Measurements from ENCODE around the gene KLHL21.
"Not testable (repeated sequence)": the region's sequence is repeated elsewhere in the genome, so short reads cannot be mapped to it uniquely, and the experiment has no call there.

KLHL21 gene, protein sequence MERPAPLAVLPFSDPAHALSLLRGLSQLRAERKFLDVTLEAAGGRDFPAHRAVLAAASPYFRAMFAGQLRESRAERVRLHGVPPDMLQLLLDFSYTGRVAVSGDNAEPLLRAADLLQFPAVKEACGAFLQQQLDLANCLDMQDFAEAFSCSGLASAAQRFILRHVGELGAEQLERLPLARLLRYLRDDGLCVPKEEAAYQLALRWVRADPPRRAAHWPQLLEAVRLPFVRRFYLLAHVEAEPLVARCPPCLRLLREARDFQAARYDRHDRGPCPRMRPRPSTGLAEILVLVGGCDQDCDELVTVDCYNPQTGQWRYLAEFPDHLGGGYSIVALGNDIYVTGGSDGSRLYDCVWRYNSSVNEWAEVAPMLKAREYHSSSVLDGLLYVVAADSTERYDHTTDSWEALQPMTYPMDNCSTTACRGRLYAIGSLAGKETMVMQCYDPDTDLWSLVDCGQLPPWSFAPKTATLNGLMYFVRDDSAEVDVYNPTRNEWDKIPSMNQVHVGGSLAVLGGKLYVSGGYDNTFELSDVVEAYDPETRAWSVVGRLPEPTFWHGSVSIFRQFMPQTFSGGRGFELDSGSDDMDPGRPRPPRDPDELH

DNA sequence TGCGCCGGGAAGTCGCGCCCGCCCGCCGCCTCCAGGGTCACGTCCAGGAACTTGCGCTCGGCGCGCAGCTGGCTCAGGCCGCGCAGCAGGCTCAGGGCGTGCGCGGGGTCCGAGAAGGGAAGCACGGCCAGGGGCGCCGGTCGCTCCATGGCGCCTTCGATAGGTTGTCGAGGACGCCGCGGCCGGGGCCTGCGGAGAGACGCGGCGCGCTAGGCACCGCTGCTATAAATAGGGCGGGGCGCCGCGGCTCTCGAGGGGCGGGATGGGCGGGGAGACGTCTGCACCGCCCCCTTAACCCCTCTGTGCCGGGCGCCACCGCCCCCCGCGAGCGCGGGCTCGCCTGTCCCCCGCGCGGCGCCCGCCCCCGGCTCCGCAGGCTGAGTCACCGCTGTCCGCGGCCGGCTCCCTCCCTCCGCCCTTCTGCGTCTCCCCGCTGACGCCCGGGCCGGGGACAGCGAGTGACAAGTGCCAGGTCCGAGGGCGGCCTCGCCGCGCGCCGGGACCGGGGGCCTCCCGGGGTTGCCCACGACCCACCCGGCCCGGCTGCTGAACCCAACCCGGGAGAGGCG, at the start of gene KLHL21:
Gene KLHL21, minus strand, starts transcription at position 201 of the 569 bp plus-strand sequence. Its CDS starts 52 bp downstream, at position 149.
- in situ Hi-C loops (cut with MboI; ENCODE audit: low pct_unique_long_range_greater_than_20kb, low sequenced_read_pairs, unreplicated experiment), result no loop called here
- DNase-seq (ENCODE audit: low spot score), result peak; percentile 95

DNA sequence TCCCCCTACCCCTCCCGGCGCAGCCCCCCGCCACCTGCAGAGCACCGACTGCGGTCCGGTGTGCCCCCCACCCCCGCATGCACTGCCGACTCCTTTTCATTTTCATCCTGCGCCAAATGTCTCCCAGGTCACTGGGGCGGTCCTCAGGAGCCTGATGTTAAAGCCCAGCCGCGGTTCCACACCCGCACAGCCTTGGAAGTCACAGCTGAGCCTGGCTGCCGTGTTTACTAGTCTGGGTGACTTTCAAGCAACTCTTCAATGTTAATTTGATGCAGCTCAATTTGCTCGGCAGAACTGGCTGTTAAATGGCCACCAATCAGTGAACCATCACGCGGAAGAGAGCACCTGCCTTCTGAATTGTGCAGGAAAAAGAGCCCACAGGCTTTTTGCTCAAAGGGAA, 49.2 kb upstream of the KLHL21 start:
- no peak for DNase-seq (ENCODE audit: low spot score)
- TF ChIP-seq, protein P1, sequence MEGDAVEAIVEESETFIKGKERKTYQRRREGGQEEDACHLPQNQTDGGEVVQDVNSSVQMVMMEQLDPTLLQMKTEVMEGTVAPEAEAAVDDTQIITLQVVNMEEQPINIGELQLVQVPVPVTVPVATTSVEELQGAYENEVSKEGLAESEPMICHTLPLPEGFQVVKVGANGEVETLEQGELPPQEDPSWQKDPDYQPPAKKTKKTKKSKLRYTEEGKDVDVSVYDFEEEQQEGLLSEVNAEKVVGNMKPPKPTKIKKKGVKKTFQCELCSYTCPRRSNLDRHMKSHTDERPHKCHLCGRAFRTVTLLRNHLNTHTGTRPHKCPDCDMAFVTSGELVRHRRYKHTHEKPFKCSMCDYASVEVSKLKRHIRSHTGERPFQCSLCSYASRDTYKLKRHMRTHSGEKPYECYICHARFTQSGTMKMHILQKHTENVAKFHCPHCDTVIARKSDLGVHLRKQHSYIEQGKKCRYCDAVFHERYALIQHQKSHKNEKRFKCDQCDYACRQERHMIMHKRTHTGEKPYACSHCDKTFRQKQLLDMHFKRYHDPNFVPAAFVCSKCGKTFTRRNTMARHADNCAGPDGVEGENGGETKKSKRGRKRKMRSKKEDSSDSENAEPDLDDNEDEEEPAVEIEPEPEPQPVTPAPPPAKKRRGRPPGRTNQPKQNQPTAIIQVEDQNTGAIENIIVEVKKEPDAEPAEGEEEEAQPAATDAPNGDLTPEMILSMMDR (IDR thresholded peaks at IDR 0.05; ENCODE audit: extremely low read depth, insufficient read depth, missing control alignments), result no peak
- in situ Hi-C loops (cut with MboI; ENCODE audit: low pct_unique_long_range_greater_than_20kb, low sequenced_read_pairs, unreplicated experiment), result no loop called here

More for the DNA sequence above, at the start of gene KLHL21:
- TF ChIP-seq, protein P1 (IDR thresholded peaks at IDR 0.05; ENCODE audit: extremely low read depth, insufficient read depth, missing control alignments), result no peak

DNA sequence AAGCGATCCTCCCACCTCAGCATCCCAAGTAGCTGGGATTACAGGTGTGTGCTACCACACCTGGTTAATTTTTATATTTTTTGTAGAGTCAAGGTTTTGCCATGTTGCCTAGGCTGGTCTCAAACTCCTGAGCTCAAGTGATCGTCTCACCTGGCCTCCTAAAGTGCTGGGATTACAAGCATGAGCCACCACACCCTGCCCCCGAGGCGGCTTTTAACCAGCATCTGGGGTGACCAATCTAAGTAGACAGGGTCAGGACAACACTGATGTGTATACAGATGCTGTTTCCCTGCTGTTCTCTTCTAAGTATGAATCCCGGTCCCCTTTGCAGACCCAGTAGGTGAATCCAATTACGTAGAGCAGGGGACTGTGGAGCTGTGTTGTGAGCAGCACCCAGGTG, 45.9 kb upstream of the KLHL21 start:
- TF ChIP-seq, protein P1 (IDR thresholded peaks at IDR 0.05; ENCODE audit: extremely low read depth, insufficient read depth, missing control alignments), result no peak
- in situ Hi-C loops (cut with MboI; ENCODE audit: low pct_unique_long_range_greater_than_20kb, low sequenced_read_pairs, unreplicated experiment), result no loop called here
- no peak for DNase-seq (ENCODE audit: low spot score)

DNA sequence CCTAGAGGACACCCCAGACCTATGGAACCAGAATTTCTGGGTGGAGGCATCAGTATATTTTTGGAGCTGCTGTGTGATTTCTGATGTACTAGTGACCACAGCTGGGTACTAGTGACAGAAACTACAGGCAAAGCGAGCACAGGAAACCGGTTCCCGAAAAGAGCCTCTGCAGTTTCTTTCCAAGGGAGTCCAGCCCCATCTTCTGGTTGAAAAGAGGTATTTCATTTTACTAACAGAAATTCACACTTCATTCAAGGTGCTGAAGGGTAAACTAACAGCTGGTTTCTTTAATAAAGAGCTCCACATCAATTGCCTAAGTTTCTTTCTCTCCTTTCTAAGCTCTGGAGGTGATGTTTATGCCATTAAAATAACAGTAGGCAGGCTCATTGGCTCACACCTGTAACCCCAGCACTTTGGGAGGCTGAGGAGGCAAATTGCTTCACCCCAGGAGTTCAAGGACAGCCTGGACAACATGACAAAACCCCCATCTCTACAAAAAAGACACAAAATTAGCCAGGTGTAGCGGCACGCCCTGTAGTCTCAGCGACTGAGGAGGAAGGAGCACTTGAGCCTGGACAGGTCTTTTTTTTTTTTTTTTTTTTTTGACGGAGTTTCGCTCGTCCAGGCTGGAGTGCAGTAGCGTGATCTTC, 44.0 kb upstream of the KLHL21 start:
- peak; percentile 62 for DNase-seq (ENCODE audit: low spot score)
- in situ Hi-C loops (cut with MboI; ENCODE audit: low pct_unique_long_range_greater_than_20kb, low sequenced_read_pairs, unreplicated experiment), result no loop called here
- TF ChIP-seq, protein P1 (IDR thresholded peaks at IDR 0.05; ENCODE audit: extremely low read depth, insufficient read depth, missing control alignments), result peak; percentile 49

DNA sequence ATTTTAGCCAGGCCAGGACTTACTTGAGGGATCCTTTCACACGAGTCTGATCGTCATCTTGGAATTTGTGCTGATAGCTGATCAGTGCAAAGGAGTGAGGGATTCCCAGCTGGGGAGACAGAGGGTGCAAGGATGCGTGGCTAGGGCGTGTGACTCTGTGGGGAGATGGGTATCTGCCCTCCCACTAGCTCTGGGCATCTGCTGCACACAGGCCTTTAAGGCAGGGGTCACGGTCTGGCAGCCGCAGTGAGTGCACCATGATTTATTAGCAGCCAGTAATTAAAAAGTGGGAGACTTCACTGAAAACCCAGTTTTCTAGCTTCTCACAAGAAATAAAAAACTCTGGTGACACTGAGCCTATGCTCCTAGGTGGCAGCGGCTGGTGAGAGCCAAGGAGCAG, 42.3 kb upstream of the KLHL21 start:
- in situ Hi-C loops (cut with MboI; ENCODE audit: low pct_unique_long_range_greater_than_20kb, low sequenced_read_pairs, unreplicated experiment), result no loop called here
- DNase-seq (ENCODE audit: low spot score), result no peak
- TF ChIP-seq, protein P1 (IDR thresholded peaks at IDR 0.05; ENCODE audit: extremely low read depth, insufficient read depth, missing control alignments), result no peak

DNA sequence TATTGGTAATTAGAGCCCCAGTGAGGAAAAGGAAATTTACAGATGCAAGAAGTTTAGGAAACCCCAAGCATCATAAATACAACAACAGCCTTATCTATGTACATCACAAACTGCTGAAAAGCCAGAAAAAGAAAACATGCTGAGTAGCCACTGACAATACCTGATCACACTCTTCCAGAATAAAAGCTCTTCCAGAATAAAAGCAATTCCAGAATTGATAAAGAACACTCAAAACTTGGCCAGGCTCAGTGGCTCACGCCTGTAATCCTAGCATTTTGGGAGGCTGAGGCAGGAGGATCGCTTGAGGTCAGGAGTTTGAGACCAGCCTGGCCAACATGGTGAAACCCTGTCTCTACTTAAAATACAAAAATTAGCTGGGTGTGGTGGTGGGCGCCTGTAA, 38.2 kb upstream of the KLHL21 start:
- DNase-seq (ENCODE audit: low spot score); in situ Hi-C loops (cut with MboI; ENCODE audit: low pct_unique_long_range_greater_than_20kb, low sequenced_read_pairs, unreplicated experiment): not testable (repeated sequence)
